GM12878 (cell line): ENCODE data around the gene ATRNL1. TPM values are rescaled to one million over a fixed set of nuclear protein-coding genes. Genes with fewer than 3 reads are reported as not detected.

ENCODE experiments used
- ATAC-seq: fragments of 200-7000 bp; cut with Tn5 transposase; 3 replicates; pipeline ENCODE4 v1.9.1; 2020; ENCODE audit warnings: mild to moderate bottlenecking, moderate library complexity
- BruUV-seq: library from RNA; stranded (reverse); fragments of 400-500 nt; replicated peaks from 2 replicates; lab custom pipeline; 2021; lab: Mats Ljungman, UMichigan
- CTCF ChIA-PET: fragments of 300-600 bp; sonication (Branson Sonifier 250); formaldehyde crosslinking; extraction: SDS; loops from one replicate; lab custom pipeline; 2021; ENCODE audit warnings: inconsistent platforms; lab: Yijun Ruan, JAX
- POLR2A ChIA-PET: fragments of 350-600 bp; formaldehyde crosslinking; extraction: SDS; loops from one replicate; lab custom pipeline; 2021; ENCODE audit warnings: inconsistent platforms; lab: Charles Lee
- RAD21 ChIA-PET: fragments of 300-600 bp; sonication (Branson Sonifier 250); formaldehyde crosslinking; loops from one replicate; lab custom pipeline; 2023; ENCODE audit warnings: antibody characterized with exemption; ENCODE audit not compliant: unreplicated experiment; lab: Charles Lee
- SMC1A ChIA-PET: fragments of 300-600 bp; sonication (Branson Sonifier 250); formaldehyde crosslinking; loops from one replicate; lab custom pipeline; 2023; ENCODE audit not compliant: unreplicated experiment, uncharacterized antibody; lab: Charles Lee
- DNase-seq: peaks from one replicate; pipeline ENCODE4 v3.0.0-alpha.2; 2011; ENCODE audit warnings: low read depth, low spot score
- FAIRE-seq: peaks from 3 replicates; lab custom pipeline; 2011; peaks lifted over from hg19 to GRCh38; lab: Jason Lieb, UNC
- H2AFZ ChIP-seq: 2 replicates; pipeline ENCODE4 v1.6.0; 2011; ENCODE audit warnings: low read depth, low read length, control low read depth; ENCODE audit not compliant: control insufficient read depth
- H3K27ac ChIP-seq: 2 replicates; pipeline ENCODE4 v1.5.1; 2011; ENCODE audit warnings: control low read depth; ENCODE audit not compliant: control insufficient read depth, insufficient read depth
- H3K27me3 ChIP-seq, 2 experiments: replicated peaks in 1 of 2; 2 replicates each; pipeline versions ENCODE4 v1.6.0 to v1.6.1; 2011; ENCODE audit warnings: low read length in 1 of 2; ENCODE audit not compliant: control insufficient read depth in 2 of 2, insufficient read depth in 2 of 2
- H3K36me3 ChIP-seq, 2 experiments: 2 replicates each; pipeline ENCODE4 v1.5.1; 2011; ENCODE audit warnings: low read length in 1 of 2; ENCODE audit not compliant: control insufficient read depth in 2 of 2, insufficient read depth in 2 of 2
- H3K4me1 ChIP-seq: 2 replicates; pipeline ENCODE4 v1.6.1; 2011; ENCODE audit warnings: mild to moderate bottlenecking, low read length, moderate library complexity, mixed read lengths; ENCODE audit not compliant: control insufficient read depth, insufficient read depth
- H3K4me2 ChIP-seq: 2 replicates; pipeline ENCODE4 v1.6.0; 2011; ENCODE audit warnings: control low read depth; ENCODE audit not compliant: control insufficient read depth, insufficient read depth
- H3K4me3 ChIP-seq: fragments of 200-600 bp; sonication (generic); 2 replicates; pipeline ENCODE4 v1.5.1; 2016
- H3K79me2 ChIP-seq: 2 replicates; pipeline ENCODE4 v1.6.0; 2011; ENCODE audit warnings: low read length; ENCODE audit not compliant: control insufficient read depth, insufficient read depth
- H3K9ac ChIP-seq: 2 replicates; pipeline ENCODE4 v1.8.0; 2011; ENCODE audit warnings: low read length, control low read depth, mixed read lengths; ENCODE audit not compliant: control insufficient read depth, insufficient read depth
- H3K9me3 ChIP-seq: replicated peaks from 3 replicates; pipeline ENCODE4 v1.5.1; 2011; ENCODE audit warnings: mild to moderate bottlenecking, low read length; ENCODE audit not compliant: control insufficient read depth, insufficient read depth
- H4K20me1 ChIP-seq: 2 replicates; pipeline ENCODE4 v1.6.0; 2011; ENCODE audit not compliant: control insufficient read depth, insufficient read depth
- CHD4 ChIP-seq: fragments of 200-600 bp; sonication (generic); IDR thresholded peaks from 2 replicates; pipeline ENCODE4 v1.6.1; 2016; ENCODE audit warnings: mild to moderate bottlenecking
- GATAD2B ChIP-seq: fragments of 450-650 bp; conservative IDR thresholded peaks from 2 replicates; pipeline ENCODE4 v1.6.1; 2017; ENCODE audit warnings: low read depth, mild to moderate bottlenecking, moderate library complexity
- NFIC ChIP-seq: IDR thresholded peaks from 2 replicates; pipeline ENCODE4 v1.6.1; 2012; ENCODE audit warnings: low read depth, mild to moderate bottlenecking, inconsistent platforms, low read length, moderate library complexity
- NFYB ChIP-seq: IDR thresholded peaks from 2 replicates; pipeline ENCODE4 v1.6.1; 2011; ENCODE audit warnings: low read depth, mild to moderate bottlenecking, low read length, improper control_type of control experiment, moderate library complexity; ENCODE audit not compliant: insufficient read depth
- POLR2AphosphoS5 ChIP-seq: IDR thresholded peaks from 2 replicates; pipeline ENCODE4 v1.6.1; 2011; ENCODE audit warnings: mild to moderate bottlenecking, low read length, inconsistent platforms
- SMAD1 ChIP-seq: fragments of 450-650 bp; IDR thresholded peaks from 2 replicates; pipeline ENCODE4 v1.6.1; 2018; ENCODE audit warnings: mild to moderate bottlenecking, low read depth; ENCODE audit not compliant: partially characterized antibody
- SP1 ChIP-seq: IDR thresholded peaks from one replicate; pipeline ENCODE4 v1.6.1; 2011; ENCODE audit warnings: low read depth, low read length
- SUZ12 ChIP-seq: fragments of 200-600 bp; sonication (generic); IDR thresholded peaks from one replicate; pipeline ENCODE4 v1.6.1; 2018; ENCODE audit warnings: antibody characterized with exemption, mild to moderate bottlenecking; ENCODE audit not compliant: unreplicated experiment
- TAF1 ChIP-seq: IDR thresholded peaks from 2 replicates; pipeline ENCODE4 v1.6.1; 2011; ENCODE audit warnings: mild to moderate bottlenecking, low read depth, low read length, borderline replicate concordance
- WGBS: methylation state at CpG from one replicate; pipeline ENCODE4 v1.1.6; 2016; ENCODE audit warnings: low lambda C conversion rate; ENCODE audit not compliant: insufficient replicate concordance, insufficient coverage; ENCODE audit errors: missing lambda C conversion rate; 5-methylcytosine and 5-hydroxymethylcytosine counted together
- in situ Hi-C: fragments of 300-500 bp; cut with MboI; formaldehyde crosslinking; loops from 9 replicates; pipeline ENCODE4 v1.14.3; 2018; ENCODE audit warnings: mixed read lengths
- intact Hi-C: fragments of 100-400 bp; cut with micrococcal nuclease; formaldehyde crosslinking; loops from one replicate; pipeline ENCODE4 v1.14.2; 2022; ENCODE audit not compliant: unreplicated experiment
- polyA plus RNA-seq, 11 experiments: library from polyadenylated mRNA; depleted of rRNA in 4 of 11; unstranded in 6 of 11; stranded (reverse) in 5 of 11; fragments of >200 nt; fragmentation: Nextera tagmentation in 4 of 11; fragmentation: Illumina TruSeq in 1 of 11; extraction: Ambion mirVana in 4 of 11; extraction: Trizol in 1 of 11; gene quantifications; 1 replicate in 1 of 11; 2 replicates in 10 of 11; pipeline versions ENCODE4 v1.2.1 to v1.2.3, GENCODE V29; 2011 to 2016; ENCODE audit warnings: inconsistent platforms in 2 of 11, missing spikeins in 2 of 11, low read depth in 1 of 11
- total RNA-seq, 4 experiments: library from RNA; depleted of rRNA in 3 of 4; stranded (reverse); fragments of >200 nt in 3 of 4; fragmentation: Illumina TruSeq in 1 of 4; extraction: Trizol in 1 of 4; gene quantifications; 2 replicates each; pipeline versions ENCODE4 v1.2.1 to v1.2.3, GENCODE V29; 2013 to 2021

The ATRNL1 gene
- total and polyA plus RNA-seq, 10 of the 15 experiments (the other 5 are each of a cell fraction or from before 2014, with no cell fraction given): 0.03 to 1.4 (median 0.34) TPM

DNA sequence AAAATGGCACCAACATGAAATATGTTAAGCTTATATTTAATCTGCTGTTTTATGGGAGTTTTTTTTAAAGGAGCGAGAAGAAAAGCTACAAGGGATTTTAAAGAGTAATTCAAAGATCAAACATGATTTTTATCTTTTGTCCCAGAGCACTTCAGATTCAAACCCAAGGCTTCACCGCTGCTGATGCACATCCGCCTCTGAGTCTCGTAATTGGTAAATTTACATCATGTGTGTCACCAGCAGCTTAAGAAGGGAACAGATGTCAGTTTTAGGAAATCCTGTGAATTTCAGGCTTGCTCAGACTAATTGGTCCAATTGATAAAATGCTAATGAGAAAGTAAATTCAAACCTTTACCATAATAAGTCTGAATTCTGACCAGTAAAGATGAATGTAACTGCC lies 773.5 kb downstream of the ATRNL1 start (continued):
- no peak for TF ChIP-seq NFIC
- no peak for TF ChIP-seq POLR2AphosphoS5
- TF ChIP-seq TAF1: no peak
- no peak for TF ChIP-seq SP1
- TF ChIP-seq, all 136 proteins: peak for 0

GRCh38 chr10:115867305-115867704 lies 774.1 kb downstream of the ATRNL1 start:
- no peak for TF ChIP-seq SMAD1
- no peak for TF ChIP-seq NFYB
- TF ChIP-seq CHD4: no peak
- TF ChIP-seq GATAD2B: no peak
- no peak for TF ChIP-seq SUZ12
- in situ Hi-C loops: no loop called here
- no peaks in the 10 kb centered on the region for H3K79me2 ChIP-seq

More at GRCh38 chr10:115867305-115867704, 774.1 kb downstream of the ATRNL1 start:
- no peak overlapping the region for H3K4me3 ChIP-seq
- intact Hi-C loops: no loop called here
- ChIA-PET SMC1A (no interaction called here), RAD21 (no interaction called here), POLR2A (no interaction called here), CTCF (interaction anchor here (1.2 kb wide), 1 partner anchor 12 kb away, joined by 5 read pairs; no protein-coding TSS in a partner anchor)
- no peaks in the 10 kb centered on the region for H3K27me3 ChIP-seq
- no peak overlapping the region for H3K4me2 ChIP-seq
- no peaks in the 10 kb centered on the region for H3K36me3 ChIP-seq
- no peaks in the 10 kb centered on the region for H3K4me1 ChIP-seq
- FAIRE-seq: no peak
- H3K9me3 ChIP-seq: no peaks in the 10 kb centered on the region
- H4K20me1 ChIP-seq: no peaks in the 10 kb centered on the region
- H3K9ac ChIP-seq: no peak overlapping the region
- 47% methylated on average over 2 of the region's 2 CpGs for WGBS
- DNase-seq: no peak
- no peak for ATAC-seq
- BruUV-seq: no TSS peak
- H2AFZ ChIP-seq: no peak overlapping the region
- H3K27ac ChIP-seq: no peak overlapping the region
